GM10248 (cell line): ENCODE data around the gene SLC35E3.

Experiments
- CTCF ChIA-PET: fragments of 300-600 bp; sonication (Branson Sonifier 250); formaldehyde crosslinking; extraction: SDS; loops from one replicate; lab custom pipeline; 2021; ENCODE audit warnings: antibody characterized with exemption; lab: Yijun Ruan, JAX
- POLR2A ChIA-PET: fragments of 350-650 bp; sonication (Branson Sonifier 250); formaldehyde crosslinking; extraction: SDS; loops from one replicate; lab custom pipeline; 2020; ENCODE audit warnings: antibody characterized with exemption; lab: Yijun Ruan, JAX
- DNase-seq: peaks from one replicate; pipeline ENCODE4 v3.0.0; 2012; ENCODE audit errors: extremely low spot score
- TF ChIP-seq, protein P1 (sequence below): IDR thresholded peaks from 2 replicates; pipeline ENCODE4 v1.5.1; 2012; ENCODE audit warnings: mild to moderate bottlenecking, low read depth; ENCODE audit errors: extremely low read depth, missing control alignments, control extremely low read depth

SLC35E3 gene

DNA sequence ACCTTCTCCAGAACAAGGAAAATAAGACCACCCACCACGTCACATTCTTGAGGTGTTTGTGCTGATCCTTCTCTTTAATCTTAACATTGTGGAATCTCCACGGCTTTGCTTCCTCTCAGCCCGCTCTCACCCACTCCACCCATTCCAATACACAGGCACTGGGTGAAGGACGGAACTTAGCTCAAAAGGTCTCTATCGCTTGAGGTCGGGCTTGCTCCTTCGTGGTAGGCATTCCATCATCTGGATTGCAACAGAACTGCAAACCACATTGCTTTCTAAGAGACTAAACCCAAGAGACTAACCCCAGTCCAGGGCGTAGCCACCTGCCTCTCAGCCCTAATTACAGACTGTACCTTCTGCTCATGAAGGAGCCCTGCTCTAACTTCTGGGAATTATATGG lies 38.0 kb downstream of the SLC35E3 start:
- ChIA-PET POLR2A (no interaction called here), CTCF (interaction anchor here (1.0 to 1.3 kb wide), 3 partner anchors 12 to 23 kb away, joined by 3 read pairs; no protein-coding TSS in a partner anchor)
- no peak for DNase-seq
- TF ChIP-seq, protein P1, sequence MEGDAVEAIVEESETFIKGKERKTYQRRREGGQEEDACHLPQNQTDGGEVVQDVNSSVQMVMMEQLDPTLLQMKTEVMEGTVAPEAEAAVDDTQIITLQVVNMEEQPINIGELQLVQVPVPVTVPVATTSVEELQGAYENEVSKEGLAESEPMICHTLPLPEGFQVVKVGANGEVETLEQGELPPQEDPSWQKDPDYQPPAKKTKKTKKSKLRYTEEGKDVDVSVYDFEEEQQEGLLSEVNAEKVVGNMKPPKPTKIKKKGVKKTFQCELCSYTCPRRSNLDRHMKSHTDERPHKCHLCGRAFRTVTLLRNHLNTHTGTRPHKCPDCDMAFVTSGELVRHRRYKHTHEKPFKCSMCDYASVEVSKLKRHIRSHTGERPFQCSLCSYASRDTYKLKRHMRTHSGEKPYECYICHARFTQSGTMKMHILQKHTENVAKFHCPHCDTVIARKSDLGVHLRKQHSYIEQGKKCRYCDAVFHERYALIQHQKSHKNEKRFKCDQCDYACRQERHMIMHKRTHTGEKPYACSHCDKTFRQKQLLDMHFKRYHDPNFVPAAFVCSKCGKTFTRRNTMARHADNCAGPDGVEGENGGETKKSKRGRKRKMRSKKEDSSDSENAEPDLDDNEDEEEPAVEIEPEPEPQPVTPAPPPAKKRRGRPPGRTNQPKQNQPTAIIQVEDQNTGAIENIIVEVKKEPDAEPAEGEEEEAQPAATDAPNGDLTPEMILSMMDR, result no peak

DNA sequence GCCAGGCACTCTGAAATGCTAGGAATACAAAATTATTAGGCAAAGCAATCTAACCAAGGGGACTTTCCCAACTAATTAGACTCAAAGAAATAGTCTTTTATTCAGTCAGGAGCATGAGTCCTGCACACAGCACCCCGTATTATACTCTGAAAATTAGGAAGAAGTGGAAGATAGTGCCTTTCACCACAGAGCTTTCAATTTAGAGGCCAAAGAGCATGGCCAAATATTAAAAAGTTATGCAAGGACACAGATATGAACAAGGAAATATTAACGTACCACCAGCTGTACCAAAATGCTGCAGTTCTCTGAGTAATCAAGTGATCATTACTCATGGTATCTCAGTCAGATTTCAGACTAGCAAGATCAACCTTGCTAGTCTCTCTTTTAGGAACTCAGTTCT lies 39.4 kb downstream of the SLC35E3 start:
- POLR2A ChIA-PET, result no interaction called here
- CTCF ChIA-PET, result interaction anchor here (1.3 to 1.6 kb wide), 2 partner anchors 10 to 22 kb away, joined by 3 to 9 read pairs; no protein-coding TSS in a partner anchor
- DNase-seq, result no peak
- TF ChIP-seq, protein P1, result no peak

DNA sequence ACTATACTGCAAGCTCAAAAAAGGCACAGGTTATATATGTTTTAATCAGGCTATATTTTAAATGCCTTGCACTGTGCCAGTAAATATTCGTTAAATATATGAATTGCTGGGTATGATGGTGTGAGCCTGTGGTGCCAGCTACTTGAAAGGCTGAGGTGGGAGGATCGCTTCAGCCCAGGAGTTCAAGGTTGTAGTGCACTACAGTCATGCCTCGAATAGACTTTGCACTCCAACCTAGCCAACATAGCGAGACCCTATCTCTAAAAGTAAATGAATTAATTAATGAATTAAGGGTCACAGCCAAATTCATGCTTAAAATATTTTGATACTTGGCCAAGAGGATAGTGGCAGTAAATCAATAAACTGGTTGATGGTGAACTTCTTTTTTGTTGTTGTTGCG lies 39.8 kb downstream of the SLC35E3 start:
- DNase-seq, result no peak
- TF ChIP-seq, protein P1, result no peak
- ChIA-PET CTCF (interaction anchor here (1.6 kb wide), 1 partner anchor 10 kb away, joined by 9 read pairs; no protein-coding TSS in a partner anchor), POLR2A (no interaction called here)

DNA sequence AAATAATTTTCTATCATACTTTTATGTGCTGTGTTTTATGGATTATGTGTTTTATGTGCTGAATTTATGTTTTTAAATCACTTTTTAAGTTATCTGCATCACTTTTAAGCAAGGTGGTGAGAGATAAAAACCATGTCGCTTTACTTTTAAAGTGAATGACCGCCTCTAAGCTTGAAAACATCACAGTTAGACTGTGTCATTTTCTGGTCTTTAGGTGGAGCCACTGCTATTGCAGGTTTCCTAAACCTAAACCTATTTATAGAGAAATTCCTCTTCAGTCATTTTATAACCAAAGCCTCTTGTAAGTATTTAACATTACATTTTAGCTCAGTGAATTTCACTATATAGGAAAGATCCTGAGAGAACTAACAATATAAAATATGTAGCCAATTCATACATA lies 41.0 kb downstream of the SLC35E3 start:
- ChIA-PET CTCF (interaction anchor here (1.0 to 1.1 kb wide), 2 partner anchors 17 to 20 kb away, joined by 3 to 4 read pairs; no protein-coding TSS in a partner anchor), POLR2A (no interaction called here)
- TF ChIP-seq, protein P1, result no peak
- no peak for DNase-seq

DNA sequence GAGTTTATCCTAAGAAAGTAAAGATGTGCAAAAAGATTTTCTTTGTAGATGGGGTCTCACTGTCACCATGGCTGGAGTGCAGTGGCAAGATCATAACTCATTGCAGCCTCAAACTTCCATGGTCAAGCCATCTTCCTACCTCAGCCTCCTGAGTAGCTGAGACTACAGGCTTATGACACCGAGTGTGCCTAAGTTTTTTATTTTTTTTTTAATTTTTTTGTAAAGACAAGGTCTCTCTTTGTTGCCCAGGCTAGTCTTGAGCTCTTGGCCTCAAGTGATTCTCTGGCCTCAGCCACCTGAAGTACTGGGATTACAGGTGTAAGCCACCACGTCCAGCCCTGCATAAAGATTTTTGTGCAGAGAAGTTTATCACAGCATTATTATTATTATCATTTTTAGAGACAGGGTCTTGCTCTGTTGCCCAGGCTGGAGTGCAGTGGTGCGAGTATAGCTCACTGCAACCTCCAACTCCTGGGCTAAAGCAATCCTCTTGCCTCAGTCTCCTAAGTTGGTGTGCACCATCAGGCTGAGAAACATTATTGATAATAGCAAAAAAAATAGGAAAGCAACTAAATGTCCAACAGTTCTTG lies 42.7 kb downstream of the SLC35E3 start:
- POLR2A ChIA-PET, result no interaction called here
- no peak for DNase-seq
- CTCF ChIA-PET, result interaction anchor here (0.8 to 1.8 kb wide), 3 partner anchors 19 to 41 kb away, joined by 4 to 6 read pairs (median 6); partner anchors contain the start of gene MDM2
- TF ChIP-seq, protein P1, result no peak

DNA sequence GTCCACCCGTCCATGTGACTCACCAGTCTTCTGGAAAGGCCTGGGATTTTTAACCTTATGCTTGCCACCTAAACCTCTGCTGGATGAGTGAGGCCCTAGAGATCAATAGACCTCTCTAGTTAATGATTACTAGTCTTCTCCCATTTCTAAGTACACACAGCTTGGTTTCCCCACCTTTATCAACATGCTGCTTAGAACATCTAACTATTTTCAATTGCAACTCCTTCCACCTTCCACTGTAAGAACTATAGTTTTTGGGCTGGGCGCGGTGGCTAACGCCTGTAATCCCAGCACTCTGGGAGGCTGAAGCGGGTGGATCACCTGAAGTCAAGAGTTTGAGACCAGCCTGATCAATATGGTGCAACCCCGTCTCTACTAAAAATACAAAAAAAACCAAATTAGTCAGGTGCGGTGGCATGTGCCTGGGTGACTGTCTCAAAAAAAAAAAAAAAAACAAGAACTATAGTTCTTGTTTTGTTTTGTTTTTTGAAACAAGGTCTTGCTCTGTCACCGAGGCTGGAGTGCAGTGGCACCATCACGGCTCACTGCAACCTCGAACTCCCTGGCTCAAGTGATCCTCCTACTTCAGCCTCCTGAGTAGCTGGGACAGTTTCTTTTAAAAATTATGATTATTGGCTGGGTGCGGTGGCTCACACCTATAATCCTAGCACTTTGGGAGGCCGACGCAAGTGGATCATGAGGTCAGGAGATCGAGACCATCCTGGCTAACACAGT lies 43.3 kb downstream of the SLC35E3 start:
- DNase-seq, result no peak
- ChIA-PET CTCF (interaction anchor here (0.8 to 1.8 kb wide), 3 partner anchors 18 to 41 kb away, joined by 4 to 6 read pairs (median 6); partner anchors contain the start of gene MDM2), POLR2A (no interaction called here)
- TF ChIP-seq, protein P1, result no peak
